ENCODE results near the gene HINT1.
"Not testable (repeated sequence)": the region's sequence is repeated elsewhere in the genome, so short reads cannot be mapped to it uniquely, and the experiment has no call there.

HINT1 gene

GRCh38 chr5:131165119-131165727, at the start of gene HINT1:
Gene HINT1, minus strand, starts transcription at chr5:131165256. Its CDS starts 51 bp downstream, at chr5:131165205.
- peak; percentile 85 to 93 (median 91) for DNase-seq (ENCODE audit: low read depth in 2 of 3, low spot score in 2 of 3)

- DNase-seq (ENCODE audit: low read depth in 2 of 3, low spot score in 2 of 3): no peak
Measured at GRCh38 chr5:131214609-131215227, 49.7 kb upstream of the HINT1 start.

GRCh38 chr5:131212471-131213021, 47.5 kb upstream of the HINT1 start:
- DNase-seq (ENCODE audit: low read depth in 2 of 3, low spot score in 2 of 3): no peak

GRCh38 chr5:131211669-131212068, 46.6 kb upstream of the HINT1 start:
- no peak for DNase-seq (ENCODE audit: low read depth in 2 of 3, low spot score in 2 of 3)

- no peak for DNase-seq (ENCODE audit: low read depth in 2 of 3, low spot score in 2 of 3)
Measured at GRCh38 chr5:131210151-131210510, 45.1 kb upstream of the HINT1 start.

GRCh38 chr5:131209506-131210150, 44.6 kb upstream of the HINT1 start:
- DNase-seq (ENCODE audit: low read depth in 2 of 3, low spot score in 2 of 3): peak in 1 of 3 experiments; percentile 6

- DNase-seq (ENCODE audit: low read depth in 2 of 3, low spot score in 2 of 3): no peak
Measured at GRCh38 chr5:131209175-131209505, 44.1 kb upstream of the HINT1 start.

GRCh38 chr5:131206772-131207171, 41.7 kb upstream of the HINT1 start:
- DNase-seq (ENCODE audit: low read depth in 2 of 3, low spot score in 2 of 3): no peak

GRCh38 chr5:131206061-131206460, 41.0 kb upstream of the HINT1 start:
- DNase-seq (ENCODE audit: low read depth in 2 of 3, low spot score in 2 of 3): no peak

- no peak for DNase-seq (ENCODE audit: low read depth in 2 of 3, low spot score in 2 of 3)
Measured at GRCh38 chr5:131204964-131205363, 39.9 kb upstream of the HINT1 start.

GRCh38 chr5:131200560-131200959, 35.5 kb upstream of the HINT1 start:
- no peak for DNase-seq (ENCODE audit: low read depth in 2 of 3, low spot score in 2 of 3)

- no peak for DNase-seq (ENCODE audit: low read depth in 2 of 3, low spot score in 2 of 3)
Measured at GRCh38 chr5:131198625-131199024, 33.6 kb upstream of the HINT1 start.

- no peak for DNase-seq (ENCODE audit: low read depth in 2 of 3, low spot score in 2 of 3)
Measured at GRCh38 chr5:131196331-131196730, 31.3 kb upstream of the HINT1 start.

GRCh38 chr5:131195696-131196095, 30.6 kb upstream of the HINT1 start:
- DNase-seq (ENCODE audit: low read depth in 2 of 3, low spot score in 2 of 3): no peak

GRCh38 chr5:131194725-131195124, 29.7 kb upstream of the HINT1 start:
- DNase-seq (ENCODE audit: low read depth in 2 of 3, low spot score in 2 of 3): no peak

- not testable (repeated sequence) for DNase-seq (ENCODE audit: low read depth in 2 of 3, low spot score in 2 of 3)
Measured at GRCh38 chr5:131193897-131194296, 28.8 kb upstream of the HINT1 start.

- DNase-seq (ENCODE audit: low read depth in 2 of 3, low spot score in 2 of 3): no peak
Measured at GRCh38 chr5:131193106-131193505, 28.1 kb upstream of the HINT1 start.

GRCh38 chr5:131186561-131187256, 21.7 kb upstream of the HINT1 start:
- DNase-seq (ENCODE audit: low read depth in 2 of 3, low spot score in 2 of 3): no peak

- DNase-seq (ENCODE audit: low read depth in 2 of 3, low spot score in 2 of 3): no peak
Measured at GRCh38 chr5:131185523-131186104, 20.6 kb upstream of the HINT1 start.

- DNase-seq (ENCODE audit: low read depth in 2 of 3, low spot score in 2 of 3): no peak
Measured at GRCh38 chr5:131182839-131183238, 17.8 kb upstream of the HINT1 start.

- no peak for DNase-seq (ENCODE audit: low read depth in 2 of 3, low spot score in 2 of 3)
Measured at GRCh38 chr5:131180407-131180806, 15.4 kb upstream of the HINT1 start.
